ENCODE measurements around the gene OR5L1.

The OR5L1 gene

GRCh38 chr11:55826919-55827318 lies 15.8 kb downstream of the OR5L1 start, which contains the start of gene OR5L2:
TSS of gene OR5L2 (plus strand) at chr11:55827219. CDS start at chr11:55827219, 0 bp downstream.
- ChIA-PET CTCF (no interaction called here), POLR2A (no interaction called here)
- no peak for TF ChIP-seq CTCF (IDR thresholded peaks at IDR 0.05; ENCODE audit: control extremely low read depth, extremely low read depth, low read depth, missing control alignments)
- DNase-seq (ENCODE audit: extremely low spot score), result no peak

- no peak for DNase-seq (ENCODE audit: extremely low spot score)
- CTCF ChIA-PET, result no interaction called here
- no peak for TF ChIP-seq CTCF (IDR thresholded peaks at IDR 0.05; ENCODE audit: control extremely low read depth, extremely low read depth, low read depth, missing control alignments)
- POLR2A ChIA-PET, result no interaction called here
Measured at GRCh38 chr11:55838452-55838851, 27.3 kb downstream of the OR5L1 start, which contains the start of gene OR5D16. TSS of gene OR5D16 (plus strand) at chr11:55838752. CDS start at chr11:55838752, 0 bp downstream.

GRCh38 chr11:55847453-55847852 lies 36.3 kb downstream of the OR5L1 start:
- POLR2A ChIA-PET, result no interaction called here
- no peak for DNase-seq (ENCODE audit: extremely low spot score)
- CTCF ChIA-PET, result no interaction called here
- no peak for TF ChIP-seq CTCF (IDR thresholded peaks at IDR 0.05; ENCODE audit: control extremely low read depth, extremely low read depth, low read depth, missing control alignments)

- POLR2A ChIA-PET, result no interaction called here
Measured at GRCh38 chr11:55849037-55849436, 37.9 kb downstream of the OR5L1 start.

GRCh38 chr11:55852141-55852540 lies 41.0 kb downstream of the OR5L1 start:
- ChIA-PET POLR2A (no interaction called here), CTCF (no interaction called here)
- no peak for TF ChIP-seq CTCF (IDR thresholded peaks at IDR 0.05; ENCODE audit: control extremely low read depth, extremely low read depth, low read depth, missing control alignments)
- no peak for DNase-seq (ENCODE audit: extremely low spot score)

More at GRCh38 chr11:55849037-55849436, 37.9 kb downstream of the OR5L1 start:
- TF ChIP-seq CTCF (IDR thresholded peaks at IDR 0.05; ENCODE audit: control extremely low read depth, extremely low read depth, low read depth, missing control alignments), result no peak
- no peak for DNase-seq (ENCODE audit: extremely low spot score)
- CTCF ChIA-PET, result no interaction called here

- ChIA-PET CTCF (interaction anchor here (1.0 kb wide), 1 partner anchor 14 kb away, joined by 3 read pairs; no protein-coding TSS in a partner anchor), POLR2A (no interaction called here)
- no peak for DNase-seq (ENCODE audit: extremely low spot score)
- TF ChIP-seq CTCF (IDR thresholded peaks at IDR 0.05; ENCODE audit: control extremely low read depth, extremely low read depth, low read depth, missing control alignments), result no peak
Measured at GRCh38 chr11:55854704-55855103, 43.5 kb downstream of the OR5L1 start.

Measured in GM10248 (cell line).